ENCODE results near the gene NSUN6.

NSUN6 gene

DNA sequence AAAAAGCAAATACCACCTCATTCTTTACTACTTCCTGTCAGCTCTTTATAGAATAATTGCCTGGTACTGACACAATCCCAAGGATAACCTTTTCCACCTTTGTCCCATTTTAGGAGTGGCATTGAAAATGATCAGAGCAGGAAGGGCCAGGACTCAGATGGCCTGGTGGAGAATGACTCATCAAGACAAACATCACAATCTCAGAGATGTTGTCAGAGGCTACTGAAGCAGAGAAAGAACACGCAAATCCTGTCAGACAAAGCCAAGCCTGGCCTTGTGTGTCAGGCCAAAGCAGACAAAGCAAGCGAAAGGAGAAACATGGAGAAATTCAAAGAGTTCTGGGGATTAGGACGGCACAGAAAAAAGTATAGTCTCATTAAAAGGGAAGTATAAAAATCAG, 40.9 kb downstream of the NSUN6 start:
- peak overlapping the region; percentile 57 for H2BK120ac ChIP-seq (ENCODE audit: insufficient read depth, low read length, poor library complexity)
- H3K18ac ChIP-seq (ENCODE audit: low read length): no peak overlapping the region
- H3K4me2 ChIP-seq (ENCODE audit: low read length): no peak overlapping the region
- H3K14ac ChIP-seq (ENCODE audit: low read length): peak overlapping the region; percentile 20
- H3K36me3 ChIP-seq (ENCODE audit: control insufficient read depth in 1 of 2, insufficient read depth in 2 of 2, low read length in 2 of 2): peaks cover 0 to 3% of the 10 kb centered on the region in 2 experiments
- H2BK5ac ChIP-seq (ENCODE audit: low read depth, low read length, poor library complexity): peak overlapping the region; percentile 44
- peak; percentile 48 to 80 for DNase-seq
- H3K4me3 ChIP-seq (ENCODE audit: low read depth, low read length): no peak overlapping the region
- H2AFZ ChIP-seq (ENCODE audit: insufficient read depth, low read length, poor library complexity): no peak overlapping the region
- H3K9me3 ChIP-seq (ENCODE audit: insufficient read depth, low read depth, low read length): no peaks in the 10 kb centered on the region
- H4K91ac ChIP-seq (ENCODE audit: low read depth, low read length): peak overlapping the region; percentile 65
- peak overlapping the region; percentile 71 for H2BK12ac ChIP-seq (ENCODE audit: low read length)
- no CpG with 5 or more reads among the region's 3 CpGs for WGBS (ENCODE audit: extremely low coverage, insufficient coverage, insufficient read length)
- peak overlapping the region; percentile 95 for H3K27ac ChIP-seq (ENCODE audit: low read depth, low read length)
- no peak overlapping the region for H3K9ac ChIP-seq (ENCODE audit: low read length)
- H4K12ac ChIP-seq (ENCODE audit: low read depth, low read length): no peak overlapping the region
- no peak overlapping the region for H2AK5ac ChIP-seq (ENCODE audit: low read length)
- no peaks in the 10 kb centered on the region for H3K27me3 ChIP-seq (ENCODE audit: insufficient read depth, low read length)
- peaks cover 3 to 11% of the 10 kb centered on the region in 2 experiments for H3K4me1 ChIP-seq (ENCODE audit: control insufficient read depth in 1 of 2, insufficient read depth in 2 of 2, low read length in 2 of 2)
- peak overlapping the region; percentile 22 for H4K8ac ChIP-seq (ENCODE audit: low read depth, low read length)
- H3K79me1 ChIP-seq (ENCODE audit: low read length): peaks cover 9% of the 10 kb centered on the region
- no peaks in the 10 kb centered on the region for H3K79me2 ChIP-seq (ENCODE audit: control insufficient read depth, insufficient read depth, low read length, poor library complexity)
- no peak overlapping the region for H3K4ac ChIP-seq (ENCODE audit: low read depth, low read length)
- no peak overlapping the region for H3K23ac ChIP-seq (ENCODE audit: low read length)

GRCh38 chr10:18608596-18608995, 42.8 kb downstream of the NSUN6 start:
- Histone ChIP-seq H3K4me1 (ENCODE audit: control insufficient read depth in 1 of 2, insufficient read depth in 2 of 2, low read length in 2 of 2) (peaks cover 3 to 11% of the 10 kb centered on the region in 2 experiments), H2BK5ac (ENCODE audit: low read depth, low read length, poor library complexity) (no peak overlapping the region), H3K27ac (ENCODE audit: low read depth, low read length) (no peak overlapping the region), H2AK5ac (ENCODE audit: low read length) (no peak overlapping the region), H3K4ac (ENCODE audit: low read depth, low read length) (no peak overlapping the region), H3K36me3 (ENCODE audit: control insufficient read depth in 1 of 2, insufficient read depth in 2 of 2, low read length in 2 of 2) (peaks cover 0 to 3% of the 10 kb centered on the region in 2 experiments), H3K23ac (ENCODE audit: low read length) (no peak overlapping the region), H3K79me1 (ENCODE audit: low read length) (peaks cover 9% of the 10 kb centered on the region), H3K79me2 (ENCODE audit: control insufficient read depth, insufficient read depth, low read length, poor library complexity) (no peaks in the 10 kb centered on the region), H3K4me2 (ENCODE audit: low read length) (no peak overlapping the region), H3K9ac (ENCODE audit: low read length) (no peak overlapping the region), H4K8ac (ENCODE audit: low read depth, low read length) (no peak overlapping the region), H2BK12ac (ENCODE audit: low read length) (no peak overlapping the region), H3K14ac (ENCODE audit: low read length) (no peak overlapping the region), H2BK120ac (ENCODE audit: insufficient read depth, low read length, poor library complexity) (no peak overlapping the region), H3K27me3 (ENCODE audit: insufficient read depth, low read length) (no peaks in the 10 kb centered on the region), H3K18ac (ENCODE audit: low read length) (no peak overlapping the region), H4K12ac (ENCODE audit: low read depth, low read length) (no peak overlapping the region), H3K9me3 (ENCODE audit: insufficient read depth, low read depth, low read length) (no peaks in the 10 kb centered on the region), H3K4me3 (ENCODE audit: low read depth, low read length) (no peak overlapping the region), H4K91ac (ENCODE audit: low read depth, low read length) (peak overlapping the region; percentile 13), H2AFZ (ENCODE audit: insufficient read depth, low read length, poor library complexity) (no peak overlapping the region)
- no peak for DNase-seq
- no CpG with 5 or more reads among the region's 6 CpGs for WGBS (ENCODE audit: extremely low coverage, insufficient coverage, insufficient read length)

- H3K23ac ChIP-seq (ENCODE audit: low read length): no peak overlapping the region
- no peak overlapping the region for H3K4me2 ChIP-seq (ENCODE audit: low read length)
- peaks cover 0 to 3% of the 10 kb centered on the region in 2 experiments for H3K36me3 ChIP-seq (ENCODE audit: control insufficient read depth in 1 of 2, insufficient read depth in 2 of 2, low read length in 2 of 2)
- H3K4ac ChIP-seq (ENCODE audit: low read depth, low read length): no peak overlapping the region
- H3K9ac ChIP-seq (ENCODE audit: low read length): no peak overlapping the region
- H3K27me3 ChIP-seq (ENCODE audit: insufficient read depth, low read length): no peaks in the 10 kb centered on the region
- no peak overlapping the region for H3K27ac ChIP-seq (ENCODE audit: low read depth, low read length)
- no peak overlapping the region for H2BK5ac ChIP-seq (ENCODE audit: low read depth, low read length, poor library complexity)
- H3K79me2 ChIP-seq (ENCODE audit: control insufficient read depth, insufficient read depth, low read length, poor library complexity): no peaks in the 10 kb centered on the region
- no CpG with 5 or more reads among the region's 1 CpG for WGBS (ENCODE audit: extremely low coverage, insufficient coverage, insufficient read length)
- no peak overlapping the region for H4K8ac ChIP-seq (ENCODE audit: low read depth, low read length)
- H3K79me1 ChIP-seq (ENCODE audit: low read length): peaks cover 9% of the 10 kb centered on the region
- H3K18ac ChIP-seq (ENCODE audit: low read length): no peak overlapping the region
- no peak overlapping the region for H3K14ac ChIP-seq (ENCODE audit: low read length)
- no peak overlapping the region for H3K4me3 ChIP-seq (ENCODE audit: low read depth, low read length)
- no peak overlapping the region for H2BK120ac ChIP-seq (ENCODE audit: insufficient read depth, low read length, poor library complexity)
- no peak overlapping the region for H2AFZ ChIP-seq (ENCODE audit: insufficient read depth, low read length, poor library complexity)
- H3K9me3 ChIP-seq (ENCODE audit: insufficient read depth, low read depth, low read length): no peaks in the 10 kb centered on the region
- H3K4me1 ChIP-seq (ENCODE audit: control insufficient read depth in 1 of 2, insufficient read depth in 2 of 2, low read length in 2 of 2): peaks cover 3 to 11% of the 10 kb centered on the region in 2 experiments
- H2BK12ac ChIP-seq (ENCODE audit: low read length): no peak overlapping the region
- H4K91ac ChIP-seq (ENCODE audit: low read depth, low read length): no peak overlapping the region
- DNase-seq: peak; percentile 24 to 59
- no peak overlapping the region for H4K12ac ChIP-seq (ENCODE audit: low read depth, low read length)
- no peak overlapping the region for H2AK5ac ChIP-seq (ENCODE audit: low read length)
Observed at GRCh38 chr10:18607503-18608378, 43.6 kb downstream of the NSUN6 start.

DNA sequence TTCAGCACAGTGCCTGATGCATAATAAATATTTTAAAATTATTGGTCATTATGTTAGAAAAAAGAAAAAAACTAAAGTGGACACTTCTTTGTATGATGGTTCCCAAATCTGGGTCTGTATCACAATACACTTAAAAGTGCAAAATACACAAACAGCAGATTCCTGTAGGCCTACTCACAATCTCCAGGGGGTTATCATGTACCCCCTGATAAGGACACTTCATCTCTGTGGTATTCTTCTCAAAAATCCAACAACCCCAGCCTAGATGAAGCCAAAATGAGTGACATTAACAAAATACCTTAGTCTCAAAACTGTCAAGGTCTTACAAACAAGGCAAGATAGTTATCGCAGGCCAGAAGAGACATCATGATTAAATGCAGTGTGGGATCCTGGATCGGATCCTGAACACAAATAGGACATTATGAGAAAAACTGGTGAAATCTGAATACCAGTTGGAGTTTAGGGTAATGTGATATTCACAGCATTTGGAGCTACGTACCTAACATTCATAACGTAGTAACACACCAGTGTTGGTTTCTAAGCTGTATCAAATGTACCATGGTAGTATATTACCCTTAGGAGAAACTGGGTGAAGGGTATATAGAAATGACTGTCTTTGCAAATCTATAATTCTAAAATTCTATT, 45.2 kb downstream of the NSUN6 start:
- Histone ChIP-seq H3K9me3 (ENCODE audit: insufficient read depth, low read depth, low read length) (no peaks in the 10 kb centered on the region), H3K4me1 (ENCODE audit: control insufficient read depth in 1 of 2, insufficient read depth in 2 of 2, low read length in 2 of 2) (peaks cover 0 to 5% of the 10 kb centered on the region in 2 experiments), H4K12ac (ENCODE audit: low read depth, low read length) (no peak overlapping the region), H4K8ac (ENCODE audit: low read depth, low read length) (no peak overlapping the region), H3K9ac (ENCODE audit: low read length) (no peak overlapping the region), H3K36me3 (ENCODE audit: control insufficient read depth in 1 of 2, insufficient read depth in 2 of 2, low read length in 2 of 2) (peaks cover 0 to 3% of the 10 kb centered on the region in 2 experiments), H3K79me2 (ENCODE audit: control insufficient read depth, insufficient read depth, low read length, poor library complexity) (no peaks in the 10 kb centered on the region), H3K79me1 (ENCODE audit: low read length) (peaks cover 5% of the 10 kb centered on the region), H3K23ac (ENCODE audit: low read length) (no peak overlapping the region), H3K14ac (ENCODE audit: low read length) (no peak overlapping the region), H3K4me3 (ENCODE audit: low read depth, low read length) (no peak overlapping the region), H2AFZ (ENCODE audit: insufficient read depth, low read length, poor library complexity) (no peak overlapping the region), H3K4me2 (ENCODE audit: low read length) (no peak overlapping the region), H3K27me3 (ENCODE audit: insufficient read depth, low read length) (no peaks in the 10 kb centered on the region), H3K27ac (ENCODE audit: low read depth, low read length) (no peak overlapping the region), H2BK5ac (ENCODE audit: low read depth, low read length, poor library complexity) (no peak overlapping the region), H3K18ac (ENCODE audit: low read length) (no peak overlapping the region), H4K91ac (ENCODE audit: low read depth, low read length) (no peak overlapping the region), H2BK120ac (ENCODE audit: insufficient read depth, low read length, poor library complexity) (no peak overlapping the region), H2BK12ac (ENCODE audit: low read length) (no peak overlapping the region), H3K4ac (ENCODE audit: low read depth, low read length) (no peak overlapping the region), H2AK5ac (ENCODE audit: low read length) (no peak overlapping the region)
- no CpG with 5 or more reads among the region's 4 CpGs for WGBS (ENCODE audit: extremely low coverage, insufficient coverage, insufficient read length)
- no peak for DNase-seq
